Keratinocyte (primary cell): ENCODE measurements around the gene CCN5. TPM values are rescaled to one million over a fixed set of nuclear protein-coding genes. Genes with fewer than 3 reads are reported as not detected.

Experiments
- DNase-seq: peaks from one replicate; pipeline ENCODE4 v3.0.0-alpha.2; 2011; ENCODE audit warnings: low read depth, missing footprints, low spot score
- FAIRE-seq: peaks from 2 replicates; lab custom pipeline; 2011; peaks lifted over from hg19 to GRCh38; lab: Jason Lieb, UNC
- H2AFZ ChIP-seq: 2 replicates; pipeline ENCODE4 v1.6.0; 2012; ENCODE audit warnings: low read length, control low read depth, inconsistent platforms; ENCODE audit not compliant: control insufficient read depth
- H3K27ac ChIP-seq: 2 replicates; pipeline ENCODE4 v1.5.1; 2011; ENCODE audit warnings: low read length; ENCODE audit not compliant: control insufficient read depth, insufficient read depth
- H3K27me3 ChIP-seq: 3 replicates; pipeline ENCODE4 v1.6.0; 2011; ENCODE audit warnings: low read length; ENCODE audit not compliant: control insufficient read depth, insufficient read depth; ENCODE audit errors: extremely low read depth
- H3K36me3 ChIP-seq, 2 experiments: 2 replicates in 1 of 2; 3 replicates in 1 of 2; pipeline ENCODE4 v1.5.1; 2011; ENCODE audit warnings: low read length in 2 of 2, mild to moderate bottlenecking in 1 of 2; ENCODE audit not compliant: control insufficient read depth in 2 of 2, insufficient read depth in 2 of 2; ENCODE audit errors: extremely low read depth in 1 of 2
- H3K4me1 ChIP-seq: 3 replicates; pipeline ENCODE4 v1.5.1; 2011; ENCODE audit warnings: low read length; ENCODE audit not compliant: control insufficient read depth, insufficient read depth; ENCODE audit errors: extremely low read depth
- H3K4me2 ChIP-seq: 3 replicates; pipeline ENCODE4 v1.6.0; 2011; ENCODE audit warnings: low read depth, low read length; ENCODE audit not compliant: control insufficient read depth, insufficient read depth; ENCODE audit errors: extremely low read depth
- H3K4me3 ChIP-seq, 3 experiments: fragments of 200-600 bp in 1 of 3; sonication (generic) in 1 of 3; 2 replicates in 2 of 3; 3 replicates in 1 of 3; pipeline ENCODE4 v1.5.1; 2011 to 2016; ENCODE audit warnings: low read length in 3 of 3, mild to moderate bottlenecking in 3 of 3, control low read depth in 2 of 3, inconsistent platforms in 1 of 3, low read depth in 1 of 3, mixed read lengths in 1 of 3, mixed run types in 1 of 3, moderate library complexity in 1 of 3; ENCODE audit not compliant: control insufficient read depth in 2 of 3, insufficient read depth in 2 of 3; ENCODE audit errors: extremely low read depth in 1 of 3
- H3K79me2 ChIP-seq: 2 replicates; pipeline ENCODE4 v1.6.0; 2012; ENCODE audit warnings: low read length; ENCODE audit not compliant: control insufficient read depth, insufficient read depth
- H3K9ac ChIP-seq: 3 replicates; pipeline ENCODE4 v1.6.0; 2011; ENCODE audit warnings: low read length; ENCODE audit not compliant: control insufficient read depth, insufficient read depth; ENCODE audit errors: extremely low read depth
- H3K9me1 ChIP-seq: 3 replicates; pipeline ENCODE4 v1.6.0; 2011; ENCODE audit warnings: low read length; ENCODE audit not compliant: control insufficient read depth, insufficient read depth; ENCODE audit errors: extremely low read depth
- H3K9me3 ChIP-seq: 2 replicates; pipeline ENCODE4 v1.5.1; 2012; ENCODE audit warnings: low read depth, low read length; ENCODE audit not compliant: control insufficient read depth
- H4K20me1 ChIP-seq: 3 replicates; pipeline ENCODE4 v1.6.0; 2011; ENCODE audit warnings: low read length; ENCODE audit not compliant: control insufficient read depth, insufficient read depth; ENCODE audit errors: extremely low read depth
- CTCF ChIP-seq, 3 experiments: IDR thresholded peaks in 1 of 3; conservative IDR thresholded peaks in 1 of 3; optimal IDR thresholded peaks in 1 of 3; 2 replicates in 2 of 3; 3 replicates in 1 of 3; pipeline versions ENCODE3 to v1.5.1; 2011; ENCODE audit warnings: low read length in 3 of 3, mild to moderate bottlenecking in 3 of 3, moderate library complexity in 2 of 3, control low read depth in 1 of 3, inconsistent platforms in 1 of 3; ENCODE audit not compliant: insufficient read depth in 2 of 3; ENCODE audit errors: extremely low read depth in 1 of 3
- EZH2 ChIP-seq: IDR thresholded peaks from one replicate; pipeline ENCODE4 v1.6.1; 2012; ENCODE audit warnings: inconsistent platforms, mild to moderate bottlenecking, low read length, moderate library complexity
- dilution Hi-C: fragments of 300-500 bp; cut with MboI; formaldehyde crosslinking; loops from one replicate; pipeline ENCODE4 v1.7.0; 2020; ENCODE audit warnings: low sequenced_read_pairs; ENCODE audit not compliant: extremely low pct_ligation_motif_present
- polyA plus RNA-seq, 5 experiments: library from polyadenylated mRNA; depleted of rRNA in 3 of 5; stranded (reverse) in 3 of 5; stranded (forward) in 1 of 5; unstranded in 1 of 5; fragments of >200 nt; gene quantifications; 1 replicate in 1 of 5; 2 replicates in 3 of 5; 3 replicates in 1 of 5; pipeline versions ENCODE4 v1.2.1 to v1.2.3, GENCODE V29; 2011 to 2012; ENCODE audit warnings: missing spikeins in 2 of 5, low read depth in 1 of 5, low replicate concordance in 1 of 5

CCN5 gene
- polyA plus RNA-seq, 1 donor (not counting 4 experiments of a cell fraction or from before 2014, with no cell fraction given): not detected

DNA sequence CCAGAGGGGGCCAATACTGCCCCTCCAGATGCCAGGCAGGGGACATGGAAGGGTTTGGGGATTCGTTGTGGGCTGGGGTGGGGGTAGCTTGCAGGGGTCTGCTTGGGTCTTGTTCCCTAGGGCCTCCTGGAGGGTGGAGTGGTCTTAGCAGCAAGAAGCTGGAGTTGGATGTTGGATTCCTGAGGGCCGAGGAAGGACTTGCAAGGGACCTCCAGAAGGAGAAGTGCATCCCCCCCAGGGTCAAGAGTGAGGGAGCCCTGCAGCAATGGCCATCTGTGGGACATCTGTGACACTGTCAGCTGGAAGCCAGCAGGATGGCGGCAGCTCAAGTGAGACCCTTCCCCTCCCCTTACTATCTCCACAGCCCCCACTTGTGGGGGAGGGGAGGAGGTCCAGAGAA is 25.4 kb upstream of the CCN5 start:
- Histone ChIP-seq H3K36me3 (no peaks in the 10 kb centered on the region), H3K9ac (no peak overlapping the region), H2AFZ (no peak overlapping the region), H3K4me3 (no peak overlapping the region), H4K20me1 (no peaks in the 10 kb centered on the region), H3K27ac (no peak overlapping the region), H3K9me1 (no peaks in the 10 kb centered on the region), H3K79me2 (no peaks in the 10 kb centered on the region), H3K9me3 (no peaks in the 10 kb centered on the region), H3K4me1 (peaks cover 10% of the 10 kb centered on the region), H3K4me2 (no peak overlapping the region), H3K27me3 (peaks cover 6% of the 10 kb centered on the region)
- no peak for DNase-seq
- FAIRE-seq: no peak
- TF ChIP-seq EZH2 (no peak), CTCF (optimal IDR thresholded peaks at IDR 0.05 in 1 of 3, IDR thresholded peaks at IDR 0.05 in 1 of 3, conservative IDR thresholded peaks at IDR 0.05 in 1 of 3; ENCODE audit: extremely low read depth in 1 of 3, insufficient read depth in 2 of 3, low read length in 3 of 3) (no peak)
- dilution Hi-C loops: no loop called here

DNA sequence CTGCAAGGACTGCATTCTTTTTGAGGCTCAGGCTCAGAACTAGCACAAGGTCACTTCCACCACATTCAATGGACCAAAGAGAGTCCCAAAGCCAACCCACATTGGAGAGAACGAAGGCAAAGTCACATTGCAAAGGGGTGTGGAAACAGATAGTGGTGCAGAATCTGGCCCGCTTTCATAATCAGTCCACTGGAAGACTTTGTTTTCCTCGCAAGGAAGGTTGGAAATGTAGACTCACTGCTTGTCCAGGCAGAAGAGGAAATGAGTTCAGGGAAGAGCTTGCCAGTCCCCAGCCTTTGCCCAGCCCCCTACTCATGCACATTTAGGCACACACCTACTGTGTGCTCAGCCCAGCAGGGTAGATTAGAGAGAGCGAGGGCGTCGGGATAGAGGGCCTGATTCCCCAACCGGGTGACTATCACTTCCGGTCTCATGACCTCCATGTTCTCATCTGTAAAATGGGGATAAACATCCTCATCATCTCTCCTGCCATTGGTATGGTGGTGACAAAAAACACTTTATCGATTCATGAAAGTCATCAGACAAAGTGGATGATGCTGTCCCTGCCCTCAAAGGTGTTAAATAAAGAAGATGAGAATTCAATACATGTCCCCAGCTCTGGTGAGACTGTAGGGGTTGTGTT is 24.3 kb upstream of the CCN5 start:
- no peaks in the 10 kb centered on the region for H3K36me3 ChIP-seq
- H3K9me3 ChIP-seq: no peaks in the 10 kb centered on the region
- no peak overlapping the region for H2AFZ ChIP-seq
- no peak overlapping the region for H3K4me3 ChIP-seq
- dilution Hi-C loops: no loop called here
- H3K4me2 ChIP-seq: no peak overlapping the region
- no peak overlapping the region for H3K27ac ChIP-seq
- DNase-seq (no peak), FAIRE-seq (no peak)
- H3K79me2 ChIP-seq: no peaks in the 10 kb centered on the region
- TF ChIP-seq EZH2: no peak
- no peak for TF ChIP-seq CTCF (optimal IDR thresholded peaks at IDR 0.05 in 1 of 3, IDR thresholded peaks at IDR 0.05 in 1 of 3, conservative IDR thresholded peaks at IDR 0.05 in 1 of 3; ENCODE audit: extremely low read depth in 1 of 3, insufficient read depth in 2 of 3, low read length in 3 of 3)
- H3K27me3 ChIP-seq: peaks cover 6% of the 10 kb centered on the region
- H4K20me1 ChIP-seq: no peaks in the 10 kb centered on the region
- H3K4me1 ChIP-seq: peaks cover 10% of the 10 kb centered on the region
- H3K9me1 ChIP-seq: no peaks in the 10 kb centered on the region
- no peak overlapping the region for H3K9ac ChIP-seq
